ENCODE results near the gene RPA3. TPM values are rescaled to one million over a fixed set of nuclear protein-coding genes. Genes with fewer than 3 reads are reported as not detected.

RPA3 gene
- 10 to 100 TPM; 28.2 to 29.5 TPM for total RNA-seq

DNA sequence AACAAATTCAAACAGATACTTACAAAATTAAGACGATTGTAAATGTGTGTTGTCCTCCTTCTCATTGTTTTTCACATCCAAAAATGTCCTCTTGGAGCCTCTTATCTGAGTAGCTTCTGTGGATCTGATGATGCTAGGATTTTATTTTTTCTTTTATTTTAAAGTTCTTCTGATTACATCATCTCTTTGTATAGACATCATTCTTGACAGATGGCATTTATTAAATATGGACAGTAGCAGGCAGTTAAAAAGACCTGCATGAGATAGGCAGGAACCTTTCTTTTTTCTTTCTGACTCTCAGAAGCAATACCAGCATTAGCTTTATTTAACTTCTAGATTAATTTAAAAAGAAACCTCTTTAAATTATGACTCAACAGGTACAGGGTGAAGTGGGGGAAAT lies at the start of gene RPA3:
Gene RPA3, minus strand, starts transcription at position 116 of the 400 bp plus-strand sequence. CDS start 78,189 bp downstream, outside the sequence.
- H3K4me3 ChIP-seq, result no peak within 1 kb of the TSS
- H3K27me3 ChIP-seq (replicated peaks; ENCODE audit: insufficient read depth), result no peaks in the 10 kb centered on the region
- H3K9me3 ChIP-seq, result no peaks in the 10 kb centered on the region
- 89% methylated on average over 1 of the region's 1 CpG for WGBS
- TF ChIP-seq, protein P1, sequence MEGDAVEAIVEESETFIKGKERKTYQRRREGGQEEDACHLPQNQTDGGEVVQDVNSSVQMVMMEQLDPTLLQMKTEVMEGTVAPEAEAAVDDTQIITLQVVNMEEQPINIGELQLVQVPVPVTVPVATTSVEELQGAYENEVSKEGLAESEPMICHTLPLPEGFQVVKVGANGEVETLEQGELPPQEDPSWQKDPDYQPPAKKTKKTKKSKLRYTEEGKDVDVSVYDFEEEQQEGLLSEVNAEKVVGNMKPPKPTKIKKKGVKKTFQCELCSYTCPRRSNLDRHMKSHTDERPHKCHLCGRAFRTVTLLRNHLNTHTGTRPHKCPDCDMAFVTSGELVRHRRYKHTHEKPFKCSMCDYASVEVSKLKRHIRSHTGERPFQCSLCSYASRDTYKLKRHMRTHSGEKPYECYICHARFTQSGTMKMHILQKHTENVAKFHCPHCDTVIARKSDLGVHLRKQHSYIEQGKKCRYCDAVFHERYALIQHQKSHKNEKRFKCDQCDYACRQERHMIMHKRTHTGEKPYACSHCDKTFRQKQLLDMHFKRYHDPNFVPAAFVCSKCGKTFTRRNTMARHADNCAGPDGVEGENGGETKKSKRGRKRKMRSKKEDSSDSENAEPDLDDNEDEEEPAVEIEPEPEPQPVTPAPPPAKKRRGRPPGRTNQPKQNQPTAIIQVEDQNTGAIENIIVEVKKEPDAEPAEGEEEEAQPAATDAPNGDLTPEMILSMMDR (IDR thresholded peaks at IDR 0.05), result no peak
- H3K4me1 ChIP-seq (replicated peaks), result no peaks in the 10 kb centered on the region
- no peak for DNase-seq (ENCODE audit: low spot score)
- intact Hi-C loops (cut with DNase I), result no loop called here
- H3K27ac ChIP-seq, result no peak within 1 kb of the TSS
- no peaks in the 10 kb centered on the region for H3K36me3 ChIP-seq

DNA sequence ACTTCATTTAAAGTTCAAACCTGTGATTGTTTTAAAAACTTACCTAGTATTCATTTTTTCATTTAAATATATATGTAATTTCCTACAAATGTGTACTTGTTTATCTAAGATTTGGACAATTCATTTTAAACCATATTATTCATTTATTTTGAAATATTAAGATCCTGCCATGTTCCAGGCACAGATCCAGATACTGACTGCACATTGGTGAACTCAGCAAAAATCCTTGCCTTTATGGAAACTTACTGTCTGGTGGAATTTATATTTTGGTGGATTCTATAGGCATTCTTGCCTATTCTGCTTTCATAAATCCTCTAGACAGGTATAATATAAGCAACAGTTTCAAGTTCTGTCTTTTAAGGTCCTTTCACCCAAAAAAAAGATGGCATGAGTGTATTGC lies 48.3 kb upstream of the RPA3 start:
- no peaks in the 10 kb centered on the region for H3K4me1 ChIP-seq (replicated peaks)

DNA sequence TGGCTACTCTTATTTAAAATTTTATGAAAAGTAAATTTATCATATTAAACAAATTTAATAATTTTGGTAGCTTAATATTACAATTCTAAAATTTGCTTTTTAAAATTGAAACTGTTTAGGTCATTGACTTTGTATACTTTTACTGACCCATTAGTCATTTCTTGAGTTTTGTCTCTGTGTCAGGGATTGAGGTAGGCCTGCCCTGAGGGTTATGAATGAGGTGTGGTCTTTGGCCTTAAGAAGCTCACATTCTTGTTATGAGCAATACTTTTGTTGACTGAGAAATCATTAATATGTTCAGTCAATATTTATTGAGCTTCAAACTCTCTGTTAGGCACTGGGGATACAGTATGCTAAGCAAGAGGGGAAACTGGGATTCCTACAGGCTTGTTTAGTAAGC lies 47.0 kb upstream of the RPA3 start:
- Histone ChIP-seq H3K27me3 (replicated peaks; ENCODE audit: insufficient read depth) (no peaks in the 10 kb centered on the region), H3K36me3 (no peaks in the 10 kb centered on the region), H3K4me3 (no peak overlapping the region), H3K9me3 (no peaks in the 10 kb centered on the region), H3K4me1 (replicated peaks) (no peaks in the 10 kb centered on the region), H3K27ac (no peak overlapping the region)
- no peak for DNase-seq (ENCODE audit: low spot score)
- TF ChIP-seq, protein P1 (IDR thresholded peaks at IDR 0.05), result no peak
- peak; percentile 18 for TF ChIP-seq POLR2AphosphoS5 (IDR thresholded peaks at IDR 0.05)
- intact Hi-C loops (cut with DNase I), result loop anchor here (10.0 kb wide), 2 partner anchors 199 to 449 kb away; partner anchors contain the start of gene GLCCI1

More for the DNA sequence above, 48.3 kb upstream of the RPA3 start:
- Histone ChIP-seq H3K4me3 (no peak overlapping the region), H3K9me3 (no peaks in the 10 kb centered on the region), H3K36me3 (no peaks in the 10 kb centered on the region), H3K27me3 (replicated peaks; ENCODE audit: insufficient read depth) (no peaks in the 10 kb centered on the region), H3K27ac (no peak overlapping the region)
- intact Hi-C loops (cut with DNase I), result loop anchor here (10.0 kb wide), 2 partner anchors 198 to 448 kb away; partner anchors contain the start of gene GLCCI1
- TF ChIP-seq POLR2AphosphoS5 (IDR thresholded peaks at IDR 0.05) (no peak), POLR2A (IDR thresholded peaks at IDR 0.05) (no peak)
- TF ChIP-seq, protein P1 (IDR thresholded peaks at IDR 0.05), result no peak
- DNase-seq (ENCODE audit: low spot score), result no peak

DNA sequence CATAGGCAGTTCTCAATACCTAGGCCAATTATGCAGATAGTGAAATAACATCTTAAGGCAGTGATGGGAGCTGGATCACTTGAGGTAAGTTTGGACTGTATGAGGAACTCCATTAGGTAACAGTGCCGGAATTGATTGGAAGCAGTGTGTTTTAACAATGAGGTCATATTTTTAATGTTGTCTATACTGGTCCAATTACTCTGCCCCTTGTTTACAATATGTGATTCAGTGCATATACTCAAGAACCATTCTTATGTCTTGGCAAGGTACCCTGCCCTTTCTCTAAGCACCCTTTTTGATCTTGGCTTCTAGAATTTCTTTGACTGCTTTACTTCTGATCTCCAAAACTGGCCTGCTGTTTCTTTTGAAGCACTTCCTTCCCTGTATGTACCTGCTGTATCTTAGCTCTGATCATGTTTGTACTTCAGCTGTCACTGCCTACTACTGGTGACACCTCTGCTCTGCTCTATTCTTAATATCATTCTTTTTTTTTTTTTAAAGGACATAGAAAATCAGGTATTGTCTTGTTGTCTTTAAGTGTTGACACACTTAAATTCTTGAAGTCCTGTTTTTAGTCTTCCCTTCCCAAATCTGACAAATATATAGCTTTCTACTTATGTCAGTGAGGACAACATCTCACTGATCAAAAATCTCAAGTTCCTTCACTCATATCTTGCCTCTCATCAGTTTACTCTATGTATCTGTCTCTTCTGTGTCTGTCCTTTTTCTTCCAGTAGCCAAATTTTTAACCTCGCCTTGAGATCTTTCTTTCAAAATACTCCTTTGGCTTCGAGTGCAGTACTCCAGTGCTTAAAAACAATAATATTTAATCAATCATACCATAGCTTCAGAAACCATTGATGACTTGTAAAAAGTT lies 46.4 kb upstream of the RPA3 start:
- intact Hi-C loops (cut with DNase I), result loop anchor here (5.0 to 10.0 kb wide), 3 partner anchors 82 to 450 kb away; partner anchors contain the start of gene GLCCI1
- 76% methylated on average over 3 of the region's 3 CpGs for WGBS
- no peak overlapping the region for H3K4me3 ChIP-seq
- no peak for DNase-seq (ENCODE audit: low spot score)
- H3K27me3 ChIP-seq (replicated peaks; ENCODE audit: insufficient read depth), result no peaks in the 10 kb centered on the region
- TF ChIP-seq, protein P1 (IDR thresholded peaks at IDR 0.05), result no peak
- TF ChIP-seq POLR2A (IDR thresholded peaks at IDR 0.05) (no peak), POLR2AphosphoS5 (IDR thresholded peaks at IDR 0.05) (no peak)
- H3K27ac ChIP-seq, result peak overlapping the region; percentile 25 to 33
- H3K36me3 ChIP-seq, result no peaks in the 10 kb centered on the region
- H3K4me1 ChIP-seq (replicated peaks), result no peaks in the 10 kb centered on the region
- no peaks in the 10 kb centered on the region for H3K9me3 ChIP-seq

All from prostate gland (tissue), 2 donors.